Cardiac muscle cell (in vitro differentiated cells and primary cell): ENCODE data around the gene ORMDL3. TPM values are rescaled to one million over a fixed set of nuclear protein-coding genes. Genes with fewer than 3 reads are reported as not detected.

Source experiments
- DNase-seq, 2 donors: peaks; one replicate each; pipeline versions ENCODE4 v3.0.0 to v3.0.0-alpha.2; 2010 to 2017; ENCODE audit warnings: low read depth in 1 of 2, low spot score in 1 of 2
- H3K27ac ChIP-seq: fragments of 200-600 bp; sonication (generic); 2 replicates; pipeline ENCODE4 v1.5.1; 2016
- H3K27me3 ChIP-seq: fragments of 200-600 bp; sonication (generic); 2 replicates; pipeline ENCODE4 v1.6.0; 2016; ENCODE audit warnings: control low read depth
- H3K36me3 ChIP-seq: fragments of 200-600 bp; sonication (generic); 2 replicates; pipeline ENCODE4 v1.5.1; 2016; ENCODE audit warnings: control low read depth
- H3K4me1 ChIP-seq: fragments of 200-600 bp; sonication (generic); 2 replicates; pipeline ENCODE4 v1.8.1; 2017; ENCODE audit warnings: low read depth, mild to moderate bottlenecking, mixed run types
- H3K4me3 ChIP-seq: fragments of 200-600 bp; sonication (generic); 2 replicates; pipeline ENCODE4 v1.5.1; 2016; ENCODE audit warnings: mild to moderate bottlenecking
- H3K9me3 ChIP-seq: fragments of 200-600 bp; sonication (generic); 2 replicates; pipeline ENCODE4 v1.5.1; 2017; ENCODE audit warnings: low read depth, mild to moderate bottlenecking, control low read depth
- polyA plus RNA-seq: library from polyadenylated mRNA; unstranded; fragments of >200 nt; fragmentation: Nextera tagmentation; extraction: Ambion mirVana; gene quantifications from 2 replicates; pipeline ENCODE4 v1.2.1, GENCODE V29; 2016
- total RNA-seq: library from RNA; depleted of rRNA; stranded (reverse); fragments of >200 nt; gene quantifications from 2 replicates; pipeline ENCODE4 v1.2.3, GENCODE V29; 2016
- TF ChIP-seq, protein P1 (sequence below): IDR thresholded peaks from 2 replicates; pipeline ENCODE4 v1.5.1; 2012; ENCODE audit warnings: low read depth, mild to moderate bottlenecking, low read length

Gene ORMDL3
- total and polyA plus RNA-seq, 2 experiments from 2014 or later: 24.3 to 49.4 TPM

- H3K27me3 ChIP-seq: no peaks in the 10 kb centered on the region
- H3K4me3 ChIP-seq: no peak overlapping the region
- TF ChIP-seq, protein P1, sequence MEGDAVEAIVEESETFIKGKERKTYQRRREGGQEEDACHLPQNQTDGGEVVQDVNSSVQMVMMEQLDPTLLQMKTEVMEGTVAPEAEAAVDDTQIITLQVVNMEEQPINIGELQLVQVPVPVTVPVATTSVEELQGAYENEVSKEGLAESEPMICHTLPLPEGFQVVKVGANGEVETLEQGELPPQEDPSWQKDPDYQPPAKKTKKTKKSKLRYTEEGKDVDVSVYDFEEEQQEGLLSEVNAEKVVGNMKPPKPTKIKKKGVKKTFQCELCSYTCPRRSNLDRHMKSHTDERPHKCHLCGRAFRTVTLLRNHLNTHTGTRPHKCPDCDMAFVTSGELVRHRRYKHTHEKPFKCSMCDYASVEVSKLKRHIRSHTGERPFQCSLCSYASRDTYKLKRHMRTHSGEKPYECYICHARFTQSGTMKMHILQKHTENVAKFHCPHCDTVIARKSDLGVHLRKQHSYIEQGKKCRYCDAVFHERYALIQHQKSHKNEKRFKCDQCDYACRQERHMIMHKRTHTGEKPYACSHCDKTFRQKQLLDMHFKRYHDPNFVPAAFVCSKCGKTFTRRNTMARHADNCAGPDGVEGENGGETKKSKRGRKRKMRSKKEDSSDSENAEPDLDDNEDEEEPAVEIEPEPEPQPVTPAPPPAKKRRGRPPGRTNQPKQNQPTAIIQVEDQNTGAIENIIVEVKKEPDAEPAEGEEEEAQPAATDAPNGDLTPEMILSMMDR: no peak
- DNase-seq: no peak
- H3K4me1 ChIP-seq: no peaks in the 10 kb centered on the region
- no peaks in the 10 kb centered on the region for H3K9me3 ChIP-seq
- no peak overlapping the region for H3K27ac ChIP-seq
- H3K36me3 ChIP-seq: no peaks in the 10 kb centered on the region
Measured at GRCh38 chr17:39965017-39965699, 37.8 kb upstream of the ORMDL3 start.

DNA sequence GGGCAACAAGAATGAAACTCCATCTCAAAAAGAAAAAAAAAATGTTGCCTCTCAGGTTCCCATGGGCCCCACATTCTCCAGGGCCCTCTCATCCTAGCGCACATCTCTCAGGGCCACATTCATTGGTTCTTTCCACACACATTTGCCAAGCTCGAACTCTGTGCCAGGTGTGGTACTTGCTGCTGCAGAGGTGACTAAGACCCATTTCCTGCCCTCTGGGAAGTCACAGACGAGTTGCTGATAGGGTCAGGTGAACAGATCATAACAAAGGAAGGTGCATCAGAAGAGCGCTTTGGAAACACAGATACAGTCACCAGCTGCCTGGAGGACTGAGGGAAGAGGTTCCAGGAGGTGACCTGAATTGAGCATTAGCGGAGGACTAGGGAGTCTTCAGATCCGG is 36.4 kb upstream of the ORMDL3 start:
- no peak overlapping the region for H3K4me3 ChIP-seq
- no peak for DNase-seq

DNA sequence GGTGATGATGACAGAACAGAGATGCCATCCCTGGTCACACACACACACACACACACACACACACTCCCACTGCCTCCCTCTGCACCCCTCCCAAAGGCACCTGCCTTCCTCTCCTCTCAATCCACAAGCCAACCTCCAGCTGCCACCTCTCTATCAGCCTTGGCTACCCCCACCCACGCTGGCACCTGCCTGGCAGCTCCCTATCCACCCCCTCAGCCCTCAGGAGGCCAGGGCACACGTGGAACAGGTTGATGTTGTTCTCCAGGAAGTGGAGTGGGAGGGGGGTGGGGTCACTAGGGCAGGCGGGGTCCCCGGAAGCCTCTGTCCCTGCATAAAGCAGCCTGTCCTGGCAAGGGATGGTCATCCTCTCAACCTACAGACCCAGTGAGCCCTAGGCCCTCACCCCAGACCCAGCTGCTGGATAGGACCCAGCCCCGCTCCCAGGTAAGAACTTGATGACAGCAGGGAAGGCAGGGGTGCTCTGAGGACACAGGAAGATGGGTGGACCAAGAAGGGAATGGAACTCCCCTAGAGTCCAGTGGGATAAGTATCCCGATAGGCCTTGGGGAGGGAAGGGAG is 35.3 kb upstream of the ORMDL3 start, which contains the start of gene GSDMA:
TSS of gene GSDMA (plus strand) at position 363 of the 579 bp plus-strand sequence. CDS start 2,684 bp downstream, outside the sequence.
- DNase-seq: no peak
- Histone ChIP-seq H3K36me3 (no peaks in the 10 kb centered on the region), H3K4me3 (no peak within 1 kb of the TSS), H3K27me3 (no peaks in the 10 kb centered on the region), H3K9me3 (no peaks in the 10 kb centered on the region), H3K27ac (no peak within 1 kb of the TSS), H3K4me1 (peaks cover 2% of the 10 kb centered on the region)
- TF ChIP-seq, protein P1: no peak

More for the DNA sequence above, 36.4 kb upstream of the ORMDL3 start:
- no peaks in the 10 kb centered on the region for H3K9me3 ChIP-seq
- TF ChIP-seq, protein P1: no peak
- H3K27me3 ChIP-seq: no peaks in the 10 kb centered on the region
- no peak overlapping the region for H3K27ac ChIP-seq
- H3K4me1 ChIP-seq: peaks cover 2% of the 10 kb centered on the region
- no peaks in the 10 kb centered on the region for H3K36me3 ChIP-seq

- H3K27ac ChIP-seq: no peak overlapping the region
- no peak overlapping the region for H3K4me3 ChIP-seq
- no peaks in the 10 kb centered on the region for H3K27me3 ChIP-seq
- H3K36me3 ChIP-seq: no peaks in the 10 kb centered on the region
- TF ChIP-seq, protein P1: no peak
- no peaks in the 10 kb centered on the region for H3K9me3 ChIP-seq
- peaks cover 2% of the 10 kb centered on the region for H3K4me1 ChIP-seq
- no peak for DNase-seq
Measured at GRCh38 chr17:39960524-39961041, 33.2 kb upstream of the ORMDL3 start.

GRCh38 chr17:39955726-39956225 is 28.4 kb upstream of the ORMDL3 start:
- no peak for DNase-seq
- no peaks in the 10 kb centered on the region for H3K27me3 ChIP-seq
- peaks cover 2% of the 10 kb centered on the region for H3K4me1 ChIP-seq
- no peaks in the 10 kb centered on the region for H3K9me3 ChIP-seq
- no peak overlapping the region for H3K4me3 ChIP-seq
- no peak overlapping the region for H3K27ac ChIP-seq
- TF ChIP-seq, protein P1: no peak
- H3K36me3 ChIP-seq: no peaks in the 10 kb centered on the region
